ENCODE results near the gene SUPT3H. TPM values are rescaled to one million over a fixed set of nuclear protein-coding genes. Genes with fewer than 3 reads are reported as not detected.

Gene SUPT3H
- total RNA-seq, 2 donors from 2014 or later: 2.5 to 4.5 TPM

- TF ChIP-seq, protein P1, sequence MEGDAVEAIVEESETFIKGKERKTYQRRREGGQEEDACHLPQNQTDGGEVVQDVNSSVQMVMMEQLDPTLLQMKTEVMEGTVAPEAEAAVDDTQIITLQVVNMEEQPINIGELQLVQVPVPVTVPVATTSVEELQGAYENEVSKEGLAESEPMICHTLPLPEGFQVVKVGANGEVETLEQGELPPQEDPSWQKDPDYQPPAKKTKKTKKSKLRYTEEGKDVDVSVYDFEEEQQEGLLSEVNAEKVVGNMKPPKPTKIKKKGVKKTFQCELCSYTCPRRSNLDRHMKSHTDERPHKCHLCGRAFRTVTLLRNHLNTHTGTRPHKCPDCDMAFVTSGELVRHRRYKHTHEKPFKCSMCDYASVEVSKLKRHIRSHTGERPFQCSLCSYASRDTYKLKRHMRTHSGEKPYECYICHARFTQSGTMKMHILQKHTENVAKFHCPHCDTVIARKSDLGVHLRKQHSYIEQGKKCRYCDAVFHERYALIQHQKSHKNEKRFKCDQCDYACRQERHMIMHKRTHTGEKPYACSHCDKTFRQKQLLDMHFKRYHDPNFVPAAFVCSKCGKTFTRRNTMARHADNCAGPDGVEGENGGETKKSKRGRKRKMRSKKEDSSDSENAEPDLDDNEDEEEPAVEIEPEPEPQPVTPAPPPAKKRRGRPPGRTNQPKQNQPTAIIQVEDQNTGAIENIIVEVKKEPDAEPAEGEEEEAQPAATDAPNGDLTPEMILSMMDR (IDR thresholded peaks at IDR 0.05): no peak
- H3K27ac ChIP-seq: no peak overlapping the region
- H3K4me1 ChIP-seq: peaks cover 0 to 5% of the 10 kb centered on the region in 2 donors
- H3K36me3 ChIP-seq: no peaks in the 10 kb centered on the region
- no peak for DNase-seq (ENCODE audit: low spot score)
- H3K4me3 ChIP-seq: no peak overlapping the region
- no peaks in the 10 kb centered on the region for H3K27me3 ChIP-seq
- H3K9me3 ChIP-seq: no peaks in the 10 kb centered on the region
Measured at GRCh38 chr6:44925100-44925739, 452.5 kb downstream of the SUPT3H start.

DNA sequence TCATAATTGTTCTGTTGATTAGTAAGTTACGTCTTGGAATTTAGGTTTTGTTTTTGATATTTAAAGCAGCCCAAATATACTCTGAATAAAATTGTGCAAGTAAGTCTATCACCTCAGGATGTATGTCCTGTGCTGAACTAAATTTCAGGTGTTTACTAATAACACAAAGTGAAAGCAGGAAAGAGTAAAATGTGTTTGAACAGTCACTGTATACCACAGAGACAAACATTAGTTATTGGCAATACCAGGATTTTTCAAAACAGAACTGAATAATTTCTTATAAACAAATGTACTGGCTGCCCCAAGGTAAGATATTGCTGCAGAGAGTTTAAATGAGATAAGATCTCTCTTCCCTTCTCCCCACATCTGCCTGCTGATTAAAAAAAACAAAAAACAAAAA, 454.3 kb downstream of the SUPT3H start:
- Histone ChIP-seq H3K27me3 (no peaks in the 10 kb centered on the region), H3K9me3 (no peaks in the 10 kb centered on the region), H3K4me3 (no peak overlapping the region), H3K4me1 (peaks cover 0 to 5% of the 10 kb centered on the region in 2 donors), H3K36me3 (no peaks in the 10 kb centered on the region), H3K27ac (no peak overlapping the region)
- TF ChIP-seq, protein P1 (IDR thresholded peaks at IDR 0.05): no peak
- no peak for DNase-seq (ENCODE audit: low spot score)

- H3K27ac ChIP-seq: no peak overlapping the region
- H3K4me1 ChIP-seq: peaks cover 0 to 5% of the 10 kb centered on the region in 2 donors
- no peak for DNase-seq (ENCODE audit: low spot score)
- no peaks in the 10 kb centered on the region for H3K9me3 ChIP-seq
- TF ChIP-seq, protein P1 (IDR thresholded peaks at IDR 0.05): no peak
- H3K36me3 ChIP-seq: no peaks in the 10 kb centered on the region
- no peaks in the 10 kb centered on the region for H3K27me3 ChIP-seq
- no peak overlapping the region for H3K4me3 ChIP-seq
Measured at GRCh38 chr6:44921798-44922197, 455.9 kb downstream of the SUPT3H start.

DNA sequence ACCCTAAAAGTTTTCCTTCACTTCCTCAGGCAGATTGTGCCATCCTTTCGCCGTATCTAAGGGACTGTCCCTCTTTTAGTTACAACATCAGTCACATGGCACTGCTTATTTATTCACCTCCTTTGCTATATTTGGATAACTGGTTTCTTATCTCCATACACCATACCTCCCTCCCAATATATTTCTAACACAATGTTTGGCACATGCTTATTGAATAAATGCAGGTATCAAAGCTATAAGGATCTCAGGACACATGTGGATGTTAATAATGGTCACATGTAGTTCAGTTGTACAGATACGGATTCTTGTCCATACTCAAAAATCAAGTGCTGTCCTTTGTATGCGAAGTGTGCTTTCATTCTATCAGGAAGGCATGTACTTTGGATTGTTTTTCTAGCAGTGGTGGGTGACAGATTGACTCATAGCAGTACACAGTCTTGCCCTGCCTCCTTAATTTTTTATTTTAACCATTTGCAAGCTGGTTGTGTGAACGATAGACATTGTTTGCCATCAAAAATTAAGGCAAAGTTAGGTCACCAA, 456.7 kb downstream of the SUPT3H start:
- Histone ChIP-seq H3K4me1 (peaks cover 0 to 5% of the 10 kb centered on the region in 2 donors), H3K9me3 (no peaks in the 10 kb centered on the region), H3K27me3 (no peaks in the 10 kb centered on the region), H3K36me3 (no peaks in the 10 kb centered on the region), H3K27ac (no peak overlapping the region), H3K4me3 (no peak overlapping the region)
- no peak for DNase-seq (ENCODE audit: low spot score)
- TF ChIP-seq, protein P1 (IDR thresholded peaks at IDR 0.05): no peak

DNA sequence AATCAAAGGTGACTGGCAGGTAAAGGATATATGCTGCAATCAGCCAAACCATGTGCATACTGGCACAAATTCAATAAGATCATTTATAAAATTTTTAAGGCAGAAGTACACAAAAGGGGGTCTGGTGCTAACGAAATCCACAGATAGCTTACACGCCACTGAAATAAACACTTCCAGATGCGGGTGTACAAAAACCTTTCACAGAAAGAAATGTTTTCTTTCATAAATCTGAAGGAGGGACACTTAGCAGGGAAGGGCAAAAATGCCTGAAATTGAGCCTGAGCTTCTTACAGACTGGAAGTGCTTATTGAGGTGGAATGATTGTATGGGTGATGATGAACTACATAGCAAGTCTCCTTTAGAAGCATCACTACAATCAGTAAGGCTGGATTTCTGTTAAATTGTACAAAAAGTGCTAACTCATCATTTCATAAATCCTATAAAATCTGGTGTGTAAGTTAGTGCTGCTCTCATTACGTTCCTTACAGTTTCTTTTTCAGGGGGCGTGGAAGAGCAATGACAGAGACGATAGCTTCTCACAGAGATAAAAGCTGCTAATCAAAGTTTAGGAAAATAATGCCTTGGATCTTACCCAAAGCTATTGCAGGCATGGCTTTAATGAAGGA, 458.9 kb downstream of the SUPT3H start:
- no peak for DNase-seq (ENCODE audit: low spot score)
- no peak overlapping the region for H3K27ac ChIP-seq
- H3K4me1 ChIP-seq: peaks cover 0 to 5% of the 10 kb centered on the region in 2 donors
- no peak overlapping the region for H3K4me3 ChIP-seq
- no peaks in the 10 kb centered on the region for H3K9me3 ChIP-seq
- TF ChIP-seq, protein P1 (IDR thresholded peaks at IDR 0.05): no peak
- H3K27me3 ChIP-seq: no peaks in the 10 kb centered on the region
- H3K36me3 ChIP-seq: no peaks in the 10 kb centered on the region

Measured in right atrium auricular region (tissue), 2 donors.